NCI-H82 (cell line): ENCODE data around the gene SERPINB12.

Source experiments
- DNase-seq: peaks from one replicate; lab custom pipeline; 2025; lab: John Stamatoyannopoulos, UW

SERPINB12 gene

GRCh38 chr18:63603772-63604171 is 61.6 kb downstream of the SERPINB12 start:
- no peak for DNase-seq

DNA sequence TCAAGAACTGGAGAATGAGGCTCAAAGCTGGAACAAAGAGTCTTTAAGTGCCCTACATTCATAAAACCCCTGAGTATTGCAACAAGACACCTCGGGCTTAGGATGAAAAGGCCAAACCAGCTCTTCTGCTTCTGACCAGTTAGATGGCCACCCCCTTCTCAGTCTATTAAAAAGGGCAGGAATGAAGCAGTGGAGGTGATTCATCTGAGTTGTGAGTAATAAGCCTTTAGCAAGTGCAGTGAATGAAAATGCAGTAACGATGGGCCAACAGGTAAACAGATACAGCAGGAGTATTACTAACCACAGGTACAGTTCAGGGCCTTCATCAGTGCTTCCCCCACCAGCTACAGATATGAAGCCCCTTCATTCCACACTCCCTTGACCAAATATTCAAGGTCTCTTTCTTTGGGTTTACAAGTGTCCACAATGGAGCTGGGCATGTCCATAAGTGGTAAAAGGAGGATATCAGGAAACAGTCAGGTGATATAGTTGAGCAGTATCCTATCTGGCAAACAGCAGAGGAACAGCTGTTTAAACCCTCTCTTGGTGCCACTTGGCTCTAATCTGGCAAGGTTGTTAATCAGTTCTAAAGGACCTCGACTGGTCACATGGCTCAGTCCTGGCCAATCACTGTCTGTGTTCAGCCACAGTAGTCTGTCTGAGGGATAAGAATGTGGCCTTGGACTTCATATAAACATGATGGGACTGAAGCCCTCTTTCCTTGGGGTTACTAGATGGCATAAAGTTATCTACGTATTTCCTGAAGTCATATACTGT is 62.8 kb downstream of the SERPINB12 start:
- DNase-seq: peak; percentile 26

GRCh38 chr18:63606526-63606925 is 64.4 kb downstream of the SERPINB12 start:
- DNase-seq: no peak

- no peak for DNase-seq
Observed at GRCh38 chr18:63613420-63613819, 71.3 kb downstream of the SERPINB12 start.

GRCh38 chr18:63617049-63617914 is 75.1 kb downstream of the SERPINB12 start:
- DNase-seq: peak; percentile 93

- no peak for DNase-seq
Observed at GRCh38 chr18:63617915-63618234, 75.7 kb downstream of the SERPINB12 start.
